WTC11 (cell line): ENCODE results near the gene RAB7A. TPM values are rescaled to one million over a fixed set of nuclear protein-coding genes. Genes with fewer than 3 reads are reported as not detected.

Experiments
- ATAC-seq: fragments of 200-7000 bp; cut with Tn5 transposase; 2 replicates; pipeline ENCODE4 v1.10.0; 2021; ENCODE audit warnings: mild to moderate bottlenecking, moderate library complexity
- CTCF ChIA-PET: fragments of 300-600 bp; sonication (Branson Sonifier 250); formaldehyde crosslinking; loops from one replicate; lab custom pipeline; 2021; ENCODE audit warnings: antibody characterized with exemption; lab: Charles Lee
- POLR2A ChIA-PET: fragments of 350-600 bp; sonication (Branson Sonifier 250); formaldehyde crosslinking; loops from one replicate; lab custom pipeline; 2021; ENCODE audit warnings: antibody characterized with exemption; lab: Charles Lee
- DNase-seq: peaks from one replicate; pipeline ENCODE4 v3.0.0; 2021; ENCODE audit warnings: low spot score
- H3K27ac Mint-ChIP-seq: 2 replicates; pipeline ENCODE4 v1.8.0; 2021; ENCODE audit warnings: mixed read lengths
- H3K27me3 Mint-ChIP-seq: 2 replicates; pipeline ENCODE4 v1.8.0; 2021; ENCODE audit warnings: low read depth, mild to moderate bottlenecking, moderate library complexity, mixed read lengths
- H3K36me3 Mint-ChIP-seq: 2 replicates; pipeline ENCODE4 v1.8.0; 2021; ENCODE audit warnings: mixed read lengths
- H3K4me1 Mint-ChIP-seq: 2 replicates; pipeline ENCODE4 v1.8.0; 2022; ENCODE audit warnings: mixed read lengths
- H3K4me3 Mint-ChIP-seq: 2 replicates; pipeline ENCODE4 v1.8.0; 2021; ENCODE audit warnings: mild to moderate bottlenecking, moderate library complexity, mixed read lengths
- H3K9me3 Mint-ChIP-seq: 2 replicates; pipeline ENCODE4 v1.8.0; 2021; ENCODE audit warnings: mixed read lengths
- ELF4 ChIP-seq: sonication (generic); formaldehyde crosslinking; IDR thresholded peaks from 2 replicates; pipeline ENCODE4 v1.8.1; 2022; ENCODE audit warnings: low read depth, mild to moderate bottlenecking, moderate library complexity, missing genetic modification reagents
- ESRRA ChIP-seq: sonication (generic); formaldehyde crosslinking; IDR thresholded peaks from 2 replicates; pipeline ENCODE4 v1.8.1; 2022; ENCODE audit warnings: mild to moderate bottlenecking, missing genetic modification reagents, borderline replicate concordance
- GRHL2 ChIP-seq: fragments of 250-450 bp; sonication (Bioruptor Pico); IDR thresholded peaks from 2 replicates; pipeline ENCODE4 v1.8.0; 2022; ENCODE audit warnings: mild to moderate bottlenecking, moderate library complexity; ENCODE audit not compliant: insufficient replicate concordance, severe bottlenecking
- GTF2I ChIP-seq: fragments of 250-450 bp; sonication (Bioruptor Pico); conservative IDR thresholded peaks from 2 replicates; pipeline ENCODE4 v1.4.0; 2021; ENCODE audit warnings: mild to moderate bottlenecking
- KAT7 ChIP-seq: sonication (generic); formaldehyde crosslinking; IDR thresholded peaks from 2 replicates; pipeline ENCODE4 v1.8.1; 2023; ENCODE audit warnings: missing genetic modification reagents, mild to moderate bottlenecking, borderline replicate concordance
- MXD4 ChIP-seq: fragments of 250-450 bp; sonication (Bioruptor Pico); IDR thresholded peaks from 2 replicates; pipeline ENCODE4 v1.8.0; 2021; ENCODE audit warnings: mild to moderate bottlenecking, moderate library complexity, borderline replicate concordance
- NFYB ChIP-seq: sonication (generic); formaldehyde crosslinking; conservative IDR thresholded peaks from 2 replicates; pipeline ENCODE4 v1.8.0; 2022; ENCODE audit warnings: low read depth, missing genetic modification reagents
- NR3C1 ChIP-seq: sonication (generic); formaldehyde crosslinking; conservative IDR thresholded peaks from 2 replicates; pipeline ENCODE4 v1.8.1; 2023; ENCODE audit warnings: low read depth, mild to moderate bottlenecking, missing genetic modification reagents
- RELA ChIP-seq: sonication (generic); formaldehyde crosslinking; IDR thresholded peaks from 2 replicates; pipeline ENCODE4 v1.8.1; 2022; ENCODE audit warnings: missing genetic modification reagents, mild to moderate bottlenecking, borderline replicate concordance
- ZNF219 ChIP-seq: sonication (generic); formaldehyde crosslinking; IDR thresholded peaks from 2 replicates; pipeline ENCODE4 v1.8.0; 2023; ENCODE audit warnings: missing genetic modification reagents, mild to moderate bottlenecking, borderline replicate concordance
- ZNF263 ChIP-seq: sonication (generic); formaldehyde crosslinking; IDR thresholded peaks from 2 replicates; pipeline ENCODE4 v1.8.1; 2022; ENCODE audit warnings: low read depth, mild to moderate bottlenecking, moderate library complexity, missing genetic modification reagents
- ZNF671 ChIP-seq: fragments of 250-450 bp; sonication (Bioruptor Pico); IDR thresholded peaks from 2 replicates; pipeline ENCODE4 v1.8.0; 2021; ENCODE audit warnings: mild to moderate bottlenecking
- total RNA-seq: library from RNA; stranded (reverse); gene quantifications from 3 replicates; pipeline ENCODE4 v1.2.3, GENCODE V29; 2021
- TF ChIP-seq, protein P1 (sequence below): sonication (generic); formaldehyde crosslinking; IDR thresholded peaks from 2 replicates; pipeline ENCODE4 v1.8.1; 2023; ENCODE audit warnings: mild to moderate bottlenecking, missing genetic modification reagents
- TF ChIP-seq, protein P2 (sequence below): fragments of 250-450 bp; sonication (Bioruptor Pico); IDR thresholded peaks from 2 replicates; pipeline ENCODE4 v1.9.0; 2021; ENCODE audit warnings: mild to moderate bottlenecking
- TF ChIP-seq, protein P3 (sequence below): sonication (generic); formaldehyde crosslinking; IDR thresholded peaks from 2 replicates; pipeline ENCODE4 v1.8.0; 2023; ENCODE audit warnings: missing genetic modification reagents, mild to moderate bottlenecking, borderline replicate concordance
- TF ChIP-seq, protein P4 (sequence below): sonication (generic); formaldehyde crosslinking; IDR thresholded peaks from 2 replicates; pipeline ENCODE4 v1.8.0; 2023; ENCODE audit warnings: mild to moderate bottlenecking, missing genetic modification reagents
- TF ChIP-seq, protein P5 (sequence below): fragments of 200-600 bp; IDR thresholded peaks from 2 replicates; pipeline ENCODE4 v1.8.0; 2022; ENCODE audit warnings: antibody characterized with exemption

RAB7A gene
- total RNA-seq, 1 experiment from 2014 or later, result 184 TPM

DNA sequence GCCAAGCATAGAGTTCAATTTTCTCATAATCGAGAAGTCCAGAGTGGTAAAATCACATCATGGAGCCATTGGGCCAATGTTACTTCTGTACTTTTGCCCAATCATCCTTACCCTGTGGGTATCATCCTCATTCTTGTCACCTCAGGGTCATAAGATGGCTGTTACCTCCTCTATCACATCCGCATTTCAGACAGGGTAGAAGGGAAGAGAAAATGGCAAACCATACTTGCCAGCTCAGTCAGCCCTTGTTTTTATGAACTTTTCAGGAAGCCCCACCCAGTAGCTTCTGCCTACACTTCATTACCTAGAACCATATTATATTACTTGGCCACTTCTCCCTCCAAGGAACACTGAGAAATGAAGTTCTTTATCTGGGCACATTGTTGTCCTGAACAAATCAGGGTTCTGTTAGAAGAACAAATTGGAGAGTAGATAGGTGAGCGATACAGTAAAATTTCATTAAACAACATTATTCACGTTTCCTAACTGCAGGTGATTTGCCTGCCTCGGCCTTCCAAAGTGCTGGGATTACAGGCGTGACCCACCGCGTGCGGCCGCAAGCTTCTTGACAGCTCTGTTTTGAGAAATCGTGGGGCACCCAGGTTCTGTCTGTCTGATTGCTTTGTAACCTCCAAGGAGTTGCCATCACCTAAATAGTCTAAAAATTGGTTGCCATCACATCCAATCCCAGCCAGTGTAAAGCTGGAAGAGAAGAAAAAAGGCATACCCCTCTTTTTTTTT, 40.8 kb upstream of the RAB7A start:
- H3K4me1 Mint-ChIP-seq, result peaks cover 12% of the 10 kb centered on the region
- ChIA-PET CTCF (no interaction called here), POLR2A (no interaction called here)
- ATAC-seq, result no peak
- DNase-seq, result no peak
- TF ChIP-seq KAT7 (CRISPR knock-in tag) (no peak), MXD4 (CRISPR knock-in tag) (no peak), ZNF671 (CRISPR knock-in tag) (no peak), NFYB (CRISPR knock-in tag) (no peak), ZNF219 (CRISPR knock-in tag) (no peak), GTF2I (CRISPR knock-in tag) (no peak), RELA (CRISPR knock-in tag) (no peak), ESRRA (CRISPR knock-in tag) (no peak), ZNF263 (no peak), GRHL2 (CRISPR knock-in tag) (no peak), ELF4 (no peak), NR3C1 (no peak)
- TF ChIP-seq, protein P1, sequence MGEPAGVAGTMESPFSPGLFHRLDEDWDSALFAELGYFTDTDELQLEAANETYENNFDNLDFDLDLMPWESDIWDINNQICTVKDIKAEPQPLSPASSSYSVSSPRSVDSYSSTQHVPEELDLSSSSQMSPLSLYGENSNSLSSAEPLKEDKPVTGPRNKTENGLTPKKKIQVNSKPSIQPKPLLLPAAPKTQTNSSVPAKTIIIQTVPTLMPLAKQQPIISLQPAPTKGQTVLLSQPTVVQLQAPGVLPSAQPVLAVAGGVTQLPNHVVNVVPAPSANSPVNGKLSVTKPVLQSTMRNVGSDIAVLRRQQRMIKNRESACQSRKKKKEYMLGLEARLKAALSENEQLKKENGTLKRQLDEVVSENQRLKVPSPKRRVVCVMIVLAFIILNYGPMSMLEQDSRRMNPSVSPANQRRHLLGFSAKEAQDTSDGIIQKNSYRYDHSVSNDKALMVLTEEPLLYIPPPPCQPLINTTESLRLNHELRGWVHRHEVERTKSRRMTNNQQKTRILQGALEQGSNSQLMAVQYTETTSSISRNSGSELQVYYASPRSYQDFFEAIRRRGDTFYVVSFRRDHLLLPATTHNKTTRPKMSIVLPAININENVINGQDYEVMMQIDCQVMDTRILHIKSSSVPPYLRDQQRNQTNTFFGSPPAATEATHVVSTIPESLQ, result no peak
- TF ChIP-seq, protein P2, sequence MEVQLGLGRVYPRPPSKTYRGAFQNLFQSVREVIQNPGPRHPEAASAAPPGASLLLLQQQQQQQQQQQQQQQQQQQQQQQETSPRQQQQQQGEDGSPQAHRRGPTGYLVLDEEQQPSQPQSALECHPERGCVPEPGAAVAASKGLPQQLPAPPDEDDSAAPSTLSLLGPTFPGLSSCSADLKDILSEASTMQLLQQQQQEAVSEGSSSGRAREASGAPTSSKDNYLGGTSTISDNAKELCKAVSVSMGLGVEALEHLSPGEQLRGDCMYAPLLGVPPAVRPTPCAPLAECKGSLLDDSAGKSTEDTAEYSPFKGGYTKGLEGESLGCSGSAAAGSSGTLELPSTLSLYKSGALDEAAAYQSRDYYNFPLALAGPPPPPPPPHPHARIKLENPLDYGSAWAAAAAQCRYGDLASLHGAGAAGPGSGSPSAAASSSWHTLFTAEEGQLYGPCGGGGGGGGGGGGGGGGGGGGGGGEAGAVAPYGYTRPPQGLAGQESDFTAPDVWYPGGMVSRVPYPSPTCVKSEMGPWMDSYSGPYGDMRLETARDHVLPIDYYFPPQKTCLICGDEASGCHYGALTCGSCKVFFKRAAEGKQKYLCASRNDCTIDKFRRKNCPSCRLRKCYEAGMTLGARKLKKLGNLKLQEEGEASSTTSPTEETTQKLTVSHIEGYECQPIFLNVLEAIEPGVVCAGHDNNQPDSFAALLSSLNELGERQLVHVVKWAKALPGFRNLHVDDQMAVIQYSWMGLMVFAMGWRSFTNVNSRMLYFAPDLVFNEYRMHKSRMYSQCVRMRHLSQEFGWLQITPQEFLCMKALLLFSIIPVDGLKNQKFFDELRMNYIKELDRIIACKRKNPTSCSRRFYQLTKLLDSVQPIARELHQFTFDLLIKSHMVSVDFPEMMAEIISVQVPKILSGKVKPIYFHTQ (CRISPR knock-in tag), result no peak
- TF ChIP-seq, protein P3, sequence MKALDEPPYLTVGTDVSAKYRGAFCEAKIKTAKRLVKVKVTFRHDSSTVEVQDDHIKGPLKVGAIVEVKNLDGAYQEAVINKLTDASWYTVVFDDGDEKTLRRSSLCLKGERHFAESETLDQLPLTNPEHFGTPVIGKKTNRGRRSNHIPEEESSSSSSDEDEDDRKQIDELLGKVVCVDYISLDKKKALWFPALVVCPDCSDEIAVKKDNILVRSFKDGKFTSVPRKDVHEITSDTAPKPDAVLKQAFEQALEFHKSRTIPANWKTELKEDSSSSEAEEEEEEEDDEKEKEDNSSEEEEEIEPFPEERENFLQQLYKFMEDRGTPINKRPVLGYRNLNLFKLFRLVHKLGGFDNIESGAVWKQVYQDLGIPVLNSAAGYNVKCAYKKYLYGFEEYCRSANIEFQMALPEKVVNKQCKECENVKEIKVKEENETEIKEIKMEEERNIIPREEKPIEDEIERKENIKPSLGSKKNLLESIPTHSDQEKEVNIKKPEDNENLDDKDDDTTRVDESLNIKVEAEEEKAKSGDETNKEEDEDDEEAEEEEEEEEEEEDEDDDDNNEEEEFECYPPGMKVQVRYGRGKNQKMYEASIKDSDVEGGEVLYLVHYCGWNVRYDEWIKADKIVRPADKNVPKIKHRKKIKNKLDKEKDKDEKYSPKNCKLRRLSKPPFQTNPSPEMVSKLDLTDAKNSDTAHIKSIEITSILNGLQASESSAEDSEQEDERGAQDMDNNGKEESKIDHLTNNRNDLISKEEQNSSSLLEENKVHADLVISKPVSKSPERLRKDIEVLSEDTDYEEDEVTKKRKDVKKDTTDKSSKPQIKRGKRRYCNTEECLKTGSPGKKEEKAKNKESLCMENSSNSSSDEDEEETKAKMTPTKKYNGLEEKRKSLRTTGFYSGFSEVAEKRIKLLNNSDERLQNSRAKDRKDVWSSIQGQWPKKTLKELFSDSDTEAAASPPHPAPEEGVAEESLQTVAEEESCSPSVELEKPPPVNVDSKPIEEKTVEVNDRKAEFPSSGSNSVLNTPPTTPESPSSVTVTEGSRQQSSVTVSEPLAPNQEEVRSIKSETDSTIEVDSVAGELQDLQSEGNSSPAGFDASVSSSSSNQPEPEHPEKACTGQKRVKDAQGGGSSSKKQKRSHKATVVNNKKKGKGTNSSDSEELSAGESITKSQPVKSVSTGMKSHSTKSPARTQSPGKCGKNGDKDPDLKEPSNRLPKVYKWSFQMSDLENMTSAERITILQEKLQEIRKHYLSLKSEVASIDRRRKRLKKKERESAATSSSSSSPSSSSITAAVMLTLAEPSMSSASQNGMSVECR (CRISPR knock-in tag), result no peak
- TF ChIP-seq, protein P4, sequence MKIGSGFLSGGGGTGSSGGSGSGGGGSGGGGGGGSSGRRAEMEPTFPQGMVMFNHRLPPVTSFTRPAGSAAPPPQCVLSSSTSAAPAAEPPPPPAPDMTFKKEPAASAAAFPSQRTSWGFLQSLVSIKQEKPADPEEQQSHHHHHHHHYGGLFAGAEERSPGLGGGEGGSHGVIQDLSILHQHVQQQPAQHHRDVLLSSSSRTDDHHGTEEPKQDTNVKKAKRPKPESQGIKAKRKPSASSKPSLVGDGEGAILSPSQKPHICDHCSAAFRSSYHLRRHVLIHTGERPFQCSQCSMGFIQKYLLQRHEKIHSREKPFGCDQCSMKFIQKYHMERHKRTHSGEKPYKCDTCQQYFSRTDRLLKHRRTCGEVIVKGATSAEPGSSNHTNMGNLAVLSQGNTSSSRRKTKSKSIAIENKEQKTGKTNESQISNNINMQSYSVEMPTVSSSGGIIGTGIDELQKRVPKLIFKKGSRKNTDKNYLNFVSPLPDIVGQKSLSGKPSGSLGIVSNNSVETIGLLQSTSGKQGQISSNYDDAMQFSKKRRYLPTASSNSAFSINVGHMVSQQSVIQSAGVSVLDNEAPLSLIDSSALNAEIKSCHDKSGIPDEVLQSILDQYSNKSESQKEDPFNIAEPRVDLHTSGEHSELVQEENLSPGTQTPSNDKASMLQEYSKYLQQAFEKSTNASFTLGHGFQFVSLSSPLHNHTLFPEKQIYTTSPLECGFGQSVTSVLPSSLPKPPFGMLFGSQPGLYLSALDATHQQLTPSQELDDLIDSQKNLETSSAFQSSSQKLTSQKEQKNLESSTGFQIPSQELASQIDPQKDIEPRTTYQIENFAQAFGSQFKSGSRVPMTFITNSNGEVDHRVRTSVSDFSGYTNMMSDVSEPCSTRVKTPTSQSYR (CRISPR knock-in tag), result no peak
- TF ChIP-seq, protein P5, sequence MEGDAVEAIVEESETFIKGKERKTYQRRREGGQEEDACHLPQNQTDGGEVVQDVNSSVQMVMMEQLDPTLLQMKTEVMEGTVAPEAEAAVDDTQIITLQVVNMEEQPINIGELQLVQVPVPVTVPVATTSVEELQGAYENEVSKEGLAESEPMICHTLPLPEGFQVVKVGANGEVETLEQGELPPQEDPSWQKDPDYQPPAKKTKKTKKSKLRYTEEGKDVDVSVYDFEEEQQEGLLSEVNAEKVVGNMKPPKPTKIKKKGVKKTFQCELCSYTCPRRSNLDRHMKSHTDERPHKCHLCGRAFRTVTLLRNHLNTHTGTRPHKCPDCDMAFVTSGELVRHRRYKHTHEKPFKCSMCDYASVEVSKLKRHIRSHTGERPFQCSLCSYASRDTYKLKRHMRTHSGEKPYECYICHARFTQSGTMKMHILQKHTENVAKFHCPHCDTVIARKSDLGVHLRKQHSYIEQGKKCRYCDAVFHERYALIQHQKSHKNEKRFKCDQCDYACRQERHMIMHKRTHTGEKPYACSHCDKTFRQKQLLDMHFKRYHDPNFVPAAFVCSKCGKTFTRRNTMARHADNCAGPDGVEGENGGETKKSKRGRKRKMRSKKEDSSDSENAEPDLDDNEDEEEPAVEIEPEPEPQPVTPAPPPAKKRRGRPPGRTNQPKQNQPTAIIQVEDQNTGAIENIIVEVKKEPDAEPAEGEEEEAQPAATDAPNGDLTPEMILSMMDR, result no peak
- H3K36me3 Mint-ChIP-seq, result no peaks in the 10 kb centered on the region
- H3K27ac Mint-ChIP-seq, result no peak overlapping the region
- no peaks in the 10 kb centered on the region for H3K9me3 Mint-ChIP-seq
- H3K27me3 Mint-ChIP-seq, result peaks cover 4% of the 10 kb centered on the region
- H3K4me3 Mint-ChIP-seq, result no peak overlapping the region
